Lung (tissue), 12 donors: Measurements from ENCODE around the gene HDAC10. TPM values are rescaled to one million over a fixed set of nuclear protein-coding genes. Genes with fewer than 3 reads are reported as not detected.

Experiments
- ATAC-seq: fragments of 200-7000 bp; cut with Tn5 transposase; one replicate; pipeline ENCODE4 v1.9.1; 2020; ENCODE audit warnings: moderate number of reproducible peaks; ENCODE audit not compliant: insufficient read depth, low FRiP score
- DNase-seq, 3 donors: peaks; one replicate each; pipeline ENCODE4 v3.0.0-alpha.2; 2013 to 2017
- H3K27ac ChIP-seq, 2 donors: one replicate each; pipeline ENCODE4 v1.5.1; 2013; ENCODE audit warnings: mild to moderate bottlenecking in 2 of 2, moderate library complexity in 2 of 2, control low read depth in 1 of 2, inconsistent platforms in 1 of 2, low read depth in 1 of 2, low read length in 1 of 2
- H3K27me3 ChIP-seq, 3 donors: one replicate each; pipeline ENCODE4 v1.5.1; 2013; ENCODE audit warnings: low read length in 2 of 3; ENCODE audit not compliant: control insufficient read depth in 3 of 3, insufficient read depth in 3 of 3
- H3K36me3 ChIP-seq, 4 donors: one replicate each; pipeline ENCODE4 v1.5.1; 2013; ENCODE audit warnings: low read length in 4 of 4, mild to moderate bottlenecking in 1 of 4, moderate library complexity in 1 of 4; ENCODE audit not compliant: control insufficient read depth in 4 of 4, insufficient read depth in 4 of 4
- H3K4me1 ChIP-seq, 5 donors: one replicate each; pipeline ENCODE4 v1.5.1; 2013; ENCODE audit warnings: low read length in 5 of 5, mild to moderate bottlenecking in 2 of 5, moderate library complexity in 1 of 5; ENCODE audit not compliant: control insufficient read depth in 5 of 5, insufficient read depth in 5 of 5
- H3K4me3 ChIP-seq: one replicate; pipeline ENCODE4 v1.5.1; 2013; ENCODE audit warnings: mild to moderate bottlenecking, control low read depth, moderate library complexity
- H3K9ac ChIP-seq, 2 donors: one replicate each; pipeline ENCODE4 v1.5.1; 2013; ENCODE audit warnings: low read length in 2 of 2, control low read depth in 1 of 2; ENCODE audit not compliant: insufficient read depth in 1 of 2
- H3K9me3 ChIP-seq, 4 donors: one replicate each; pipeline ENCODE4 v1.5.1; 2013; ENCODE audit warnings: low read length in 3 of 4, mild to moderate bottlenecking in 1 of 4, moderate library complexity in 1 of 4; ENCODE audit not compliant: control insufficient read depth in 4 of 4, insufficient read depth in 3 of 4
- CTCF ChIP-seq: IDR thresholded peaks from 2 replicates; pipeline ENCODE4 v1.5.1; 2012; ENCODE audit warnings: mild to moderate bottlenecking; ENCODE audit errors: control extremely low read depth, extremely low read depth
- WGBS, 2 donors: extraction: QIAGEN DNeasy Blood & Tissue Kit; methylation state at CpG; one replicate each; pipeline ENCODE4 v1.1.7; 2013; 5-methylcytosine and 5-hydroxymethylcytosine counted together
- polyA plus RNA-seq, 2 donors: library from polyadenylated mRNA; stranded (reverse); fragments of 200-250 nt; gene quantifications; one replicate each; pipeline ENCODE4 v1.2.1, GENCODE V29; 2013
- total RNA-seq, 2 donors: library from RNA; depleted of rRNA in 1 of 2; stranded (reverse); fragments of >200 nt in 1 of 2; gene quantifications; one replicate each; pipeline ENCODE4 v1.2.1, GENCODE V29; 2014 to 2021
- donor health status: control.
- donor health status: control.
- donor health status: Bipolar disorder and iron deficiency.
- donor health status: healthy.
- donor health status: DM: yes; HTN: yes; CAD: no.

HDAC10 gene
- total and polyA plus RNA-seq, 4 donors: 32.2 to 53.7 (median 36.3) TPM

- DNase-seq (peak; percentile 72 to 84 (median 82)), ATAC-seq (peak; percentile 70)
- no peak for TF ChIP-seq CTCF
- no peaks in the 10 kb centered on the region for H3K9me3 ChIP-seq
- no peak overlapping the region for H3K9ac ChIP-seq
- no peak overlapping the region for H3K27ac ChIP-seq
- no peak overlapping the region for H3K4me3 ChIP-seq
- H3K27me3 ChIP-seq: no peaks in the 10 kb centered on the region
- H3K4me1 ChIP-seq: peaks cover 0 to 3% (median 0%) of the 10 kb centered on the region in 5 donors
- H3K36me3 ChIP-seq: peaks cover 16 to 82% (median 38%) of the 10 kb centered on the region in 4 donors
- 67 to 70% methylated on average over 42 of the region's 42 CpGs for WGBS, 2 donors
Observed at GRCh38 chr22:50218996-50219727, 31.9 kb downstream of the HDAC10 start.

GRCh38 chr22:50218153-50218995 lies 32.7 kb downstream of the HDAC10 start:
- H3K27ac ChIP-seq: no peak overlapping the region
- H3K4me3 ChIP-seq: no peak overlapping the region
- H3K27me3 ChIP-seq: no peaks in the 10 kb centered on the region
- H3K9ac ChIP-seq: no peak overlapping the region
- TF ChIP-seq CTCF: no peak
- H3K36me3 ChIP-seq: peaks cover 14 to 80% (median 38%) of the 10 kb centered on the region in 4 donors
- peaks cover 0 to 3% (median 0%) of the 10 kb centered on the region in 5 donors for H3K4me1 ChIP-seq
- no peak for DNase-seq
- H3K9me3 ChIP-seq: no peaks in the 10 kb centered on the region
- ATAC-seq: no peak
- WGBS, 2 donors: 90 to 92% methylated on average over 42 to 43 of the region's 43 CpGs

- no peak for TF ChIP-seq CTCF
- Histone ChIP-seq H3K36me3 (peaks cover 14 to 77% (median 42%) of the 10 kb centered on the region in 4 donors), H3K4me1 (peaks cover 0 to 3% (median 0%) of the 10 kb centered on the region in 5 donors), H3K9me3 (no peaks in the 10 kb centered on the region), H3K9ac (no peak overlapping the region), H3K27ac (no peak overlapping the region), H3K27me3 (no peaks in the 10 kb centered on the region), H3K4me3 (no peak overlapping the region)
- ATAC-seq (no peak), DNase-seq (no peak)
- WGBS, 2 donors: 90% methylated on average over 21 of the region's 21 CpGs
Observed at GRCh38 chr22:50217543-50218152, 33.4 kb downstream of the HDAC10 start.
